IPS DF 6.9 (cell line): ENCODE data around the gene CST9.

ENCODE experiments used
- DNase-seq: peaks from one replicate; pipeline ENCODE4 v3.0.0-alpha.2; 2013; ENCODE audit warnings: low read depth, low spot score
- H3K27ac ChIP-seq: one replicate; pipeline ENCODE4 v1.5.1; 2013; ENCODE audit warnings: low read length, control low read depth
- H3K27me3 ChIP-seq: 2 replicates; pipeline ENCODE4 v1.6.1; 2013; ENCODE audit warnings: mild to moderate bottlenecking, low read length; ENCODE audit not compliant: control insufficient read depth, insufficient read depth
- H3K36me3 ChIP-seq: 2 replicates; pipeline ENCODE4 v1.6.1; 2013; ENCODE audit warnings: low read length; ENCODE audit not compliant: control insufficient read depth, insufficient read depth
- H3K4me1 ChIP-seq: 2 replicates; pipeline ENCODE4 v1.6.1; 2013; ENCODE audit warnings: low read length; ENCODE audit not compliant: control insufficient read depth, insufficient read depth
- H3K4me3 ChIP-seq: 2 replicates; pipeline ENCODE4 v1.5.1; 2013; ENCODE audit warnings: mild to moderate bottlenecking, low read length
- H3K9me3 ChIP-seq: 2 replicates; pipeline ENCODE4 v1.6.1; 2013; ENCODE audit warnings: low read length, inconsistent platforms; ENCODE audit not compliant: control insufficient read depth, insufficient read depth
- WGBS: extraction: QIAGEN DNeasy Blood & Tissue Kit; methylation state at CpG from one replicate; pipeline ENCODE4 v1.1.7; 2013; ENCODE audit warnings: mixed read lengths, missing lambda C conversion rate; ENCODE audit not compliant: insufficient read length, insufficient coverage; 5-methylcytosine and 5-hydroxymethylcytosine counted together

CST9 gene

GRCh38 chr20:23607497-23608245, 2.0 kb upstream of the CST9 start:
- Histone ChIP-seq H3K27ac (no peak overlapping the region), H3K9me3 (no peaks in the 10 kb centered on the region), H3K4me1 (peaks cover 2% of the 10 kb centered on the region; the same call in 1 of the 2 replicates), H3K4me3 (no peak overlapping the region), H3K36me3 (no peaks in the 10 kb centered on the region), H3K27me3 (no peaks in the 10 kb centered on the region)
- no CpG with 5 or more reads among the region's 14 CpGs for WGBS
- no peak for DNase-seq

GRCh38 chr20:23606652-23607049, 934 bp upstream of the CST9 start:
- WGBS = no CpG with 5 or more reads among the region's 9 CpGs
- Histone ChIP-seq H3K9me3 (no peaks in the 10 kb centered on the region), H3K4me1 (peaks cover 2% of the 10 kb centered on the region; the same call in 1 of the 2 replicates), H3K27ac (no peak overlapping the region), H3K27me3 (no peaks in the 10 kb centered on the region), H3K36me3 (no peaks in the 10 kb centered on the region), H3K4me3 (no peak overlapping the region)
- DNase-seq = peak; percentile 84

GRCh38 chr20:23604306-23604705, 1.4 kb downstream of the CST9 start:
- Histone ChIP-seq H3K27me3 (no peaks in the 10 kb centered on the region), H3K4me1 (peaks cover 2% of the 10 kb centered on the region; the same call in 1 of the 2 replicates), H3K4me3 (no peak overlapping the region), H3K27ac (no peak overlapping the region), H3K9me3 (no peaks in the 10 kb centered on the region), H3K36me3 (no peaks in the 10 kb centered on the region)
- no peak for DNase-seq
- no CpG with 5 or more reads among the region's 1 CpG for WGBS

- WGBS = no CpG with 5 or more reads among the region's 4 CpGs
Observed at GRCh38 chr20:23603321-23603720, 2.4 kb downstream of the CST9 start.

GRCh38 chr20:23602699-23603098, 3.0 kb downstream of the CST9 start:
- H3K9me3 ChIP-seq = no peaks in the 10 kb centered on the region
- H3K4me3 ChIP-seq = no peak overlapping the region
- no peaks in the 10 kb centered on the region for H3K4me1 ChIP-seq
- H3K36me3 ChIP-seq = no peaks in the 10 kb centered on the region
- DNase-seq = no peak
- no peak overlapping the region for H3K27ac ChIP-seq
- WGBS = no CpG with 5 or more reads among the region's 6 CpGs
- no peaks in the 10 kb centered on the region for H3K27me3 ChIP-seq

More at GRCh38 chr20:23603321-23603720, 2.4 kb downstream of the CST9 start:
- no peak for DNase-seq
- no peaks in the 10 kb centered on the region for H3K27me3 ChIP-seq
- no peaks in the 10 kb centered on the region for H3K9me3 ChIP-seq
- no peak overlapping the region for H3K27ac ChIP-seq
- H3K4me1 ChIP-seq = no peaks in the 10 kb centered on the region
- no peak overlapping the region for H3K4me3 ChIP-seq
- H3K36me3 ChIP-seq = no peaks in the 10 kb centered on the region

GRCh38 chr20:23602241-23602640, 3.5 kb downstream of the CST9 start:
- no CpG with 5 or more reads among the region's 2 CpGs for WGBS
- H3K4me3 ChIP-seq = no peak overlapping the region
- no peaks in the 10 kb centered on the region for H3K4me1 ChIP-seq
- no peak overlapping the region for H3K27ac ChIP-seq
- DNase-seq = no peak
- no peaks in the 10 kb centered on the region for H3K9me3 ChIP-seq
- no peaks in the 10 kb centered on the region for H3K27me3 ChIP-seq
- no peaks in the 10 kb centered on the region for H3K36me3 ChIP-seq

- no peaks in the 10 kb centered on the region for H3K4me1 ChIP-seq
- H3K36me3 ChIP-seq = no peaks in the 10 kb centered on the region
- no peak overlapping the region for H3K27ac ChIP-seq
- H3K9me3 ChIP-seq = no peaks in the 10 kb centered on the region
- no peak for DNase-seq
- H3K27me3 ChIP-seq = no peaks in the 10 kb centered on the region
- H3K4me3 ChIP-seq = no peak overlapping the region
- no CpG with 5 or more reads among the region's 4 CpGs for WGBS
Observed at GRCh38 chr20:23601715-23602114, 4.0 kb downstream of the CST9 start.

GRCh38 chr20:23598481-23598880, 7.2 kb downstream of the CST9 start:
- Histone ChIP-seq H3K36me3 (no peaks in the 10 kb centered on the region), H3K4me3 (no peak overlapping the region), H3K4me1 (no peaks in the 10 kb centered on the region), H3K9me3 (no peaks in the 10 kb centered on the region), H3K27me3 (no peaks in the 10 kb centered on the region), H3K27ac (no peak overlapping the region)
- no peak for DNase-seq

- Histone ChIP-seq H3K4me1 (no peaks in the 10 kb centered on the region), H3K9me3 (no peaks in the 10 kb centered on the region), H3K27ac (no peak overlapping the region), H3K36me3 (no peaks in the 10 kb centered on the region), H3K4me3 (no peak overlapping the region), H3K27me3 (no peaks in the 10 kb centered on the region)
- WGBS = no CpG with 5 or more reads among the region's 2 CpGs
- DNase-seq = no peak
Observed at GRCh38 chr20:23596579-23597250, 9.0 kb downstream of the CST9 start.

GRCh38 chr20:23595941-23596340, 9.8 kb downstream of the CST9 start:
- no CpG with 5 or more reads among the region's 1 CpG for WGBS
- Histone ChIP-seq H3K9me3 (no peaks in the 10 kb centered on the region), H3K27me3 (no peaks in the 10 kb centered on the region), H3K4me3 (no peak overlapping the region), H3K4me1 (no peaks in the 10 kb centered on the region), H3K36me3 (no peaks in the 10 kb centered on the region), H3K27ac (no peak overlapping the region)
- no peak for DNase-seq
